Spleen (tissue), 13 donors: ENCODE results near the gene SYNJ2. TPM values are rescaled to one million over a fixed set of nuclear protein-coding genes. Genes with fewer than 3 reads are reported as not detected.
"Not testable (repeated sequence)": the region's sequence is repeated elsewhere in the genome, so short reads cannot be mapped to it uniquely, and the experiment has no call there.

Experiments
- DNase-seq: peaks from one replicate; pipeline ENCODE4 v3.0.0-alpha.2; 2020
- H3K27ac ChIP-seq, 8 donors: fragments of 200-600 bp; sonication (generic) in 7 of 8; 1 replicate in 4 of 8; 2 replicates in 4 of 8; pipeline versions ENCODE4 v1.5.0 to v1.8.0; 2016 to 2021; ENCODE audit warnings: inconsistent platforms in 4 of 8, mild to moderate bottlenecking in 4 of 8, moderate library complexity in 1 of 8
- H3K27me3 ChIP-seq, 7 donors: fragments of 200-600 bp; sonication (generic) in 6 of 7; replicated peaks in 1 of 7; 1 replicate in 4 of 7; 2 replicates in 3 of 7; pipeline versions ENCODE4 v1.5.0 to v1.8.0; 2016 to 2021; ENCODE audit warnings: inconsistent platforms in 3 of 7, mild to moderate bottlenecking in 1 of 7
- H3K36me3 ChIP-seq, 6 donors: fragments of 200-600 bp; sonication (generic) in 5 of 6; 1 replicate in 4 of 6; 2 replicates in 2 of 6; pipeline versions ENCODE4 v1.5.0 to v1.8.0; 2016 to 2021; ENCODE audit warnings: inconsistent platforms in 2 of 6
- H3K4me1 ChIP-seq, 6 donors: fragments of 200-600 bp; sonication (generic) in 5 of 6; 1 replicate in 3 of 6; 2 replicates in 3 of 6; pipeline versions ENCODE4 v1.5.0 to v1.8.0; 2016 to 2021; ENCODE audit warnings: inconsistent platforms in 3 of 6
- H3K4me3 ChIP-seq, 8 donors: fragments of 200-600 bp; sonication (generic) in 7 of 8; 1 replicate in 4 of 8; 2 replicates in 4 of 8; pipeline versions ENCODE4 v1.5.0 to v1.8.0; 2016 to 2021; ENCODE audit warnings: inconsistent platforms in 4 of 8, mild to moderate bottlenecking in 4 of 8, moderate library complexity in 2 of 8
- H3K9me3 ChIP-seq, 8 donors: fragments of 200-600 bp; sonication (generic) in 7 of 8; 1 replicate in 4 of 8; 2 replicates in 4 of 8; pipeline versions ENCODE4 v1.5.0 to v1.8.0; 2016 to 2021; ENCODE audit warnings: inconsistent platforms in 4 of 8
- CTCF ChIP-seq, 11 experiments: fragments of 200-600 bp in 7 of 11; fragments of 450-650 bp in 4 of 11; sonication (generic) in 4 of 11; IDR thresholded peaks in 8 of 11; conservative IDR thresholded peaks in 3 of 11; 1 replicate in 7 of 11; 2 replicates in 4 of 11; pipeline versions ENCODE4 v1.4.0 to v1.8.0; 2016 to 2021; ENCODE audit warnings: antibody characterized with exemption in 11 of 11, inconsistent platforms in 4 of 11, mild to moderate bottlenecking in 1 of 11
- POLR2A ChIP-seq, 3 donors: fragments of 450-650 bp; IDR thresholded peaks; one replicate each; pipeline ENCODE4 v1.5.1; 2017; ENCODE audit warnings: antibody characterized with exemption in 3 of 3, mild to moderate bottlenecking in 1 of 3
- POLR2AphosphoS5 ChIP-seq, 3 donors: sonication (generic); formaldehyde crosslinking; IDR thresholded peaks; one replicate each; pipeline ENCODE4 v1.5.1; 2017; ENCODE audit warnings: antibody characterized with exemption in 3 of 3
- WGBS, 5 donors: extraction: QIAGEN DNeasy Blood & Tissue Kit in 3 of 5; methylation state at CpG; one replicate each; pipeline versions ENCODE4 v1.1.5 to v1.1.7; 2013 to 2018; 5-methylcytosine and 5-hydroxymethylcytosine counted together
- intact Hi-C: fragments of 100-400 bp; cut with DNase I; formaldehyde crosslinking; loops from one replicate; pipeline ENCODE4 v1.15.0; 2023; ENCODE audit warnings: low total_unique reads
- long read RNA-seq, 2 donors: transcript quantifications; one replicate each; lab custom pipeline, GENCODE V29; 2026
- polyA plus RNA-seq, 3 donors: library from polyadenylated mRNA; stranded (reverse); fragments of 200-250 nt; gene quantifications; one replicate each; pipeline ENCODE4 v1.2.1, GENCODE V29; 2013
- total RNA-seq, 7 donors: library from RNA; depleted of rRNA in 3 of 7; stranded (reverse); fragments of >200 nt in 3 of 7; fragmentation: NEBNext Ultra II Directional in 4 of 7; extraction: Animal tissue kit (Norgen Biotek cat#: 25700) in 4 of 7; gene quantifications; one replicate each; pipeline versions ENCODE4 v1.1.0 to v1.2.1, GENCODE V29; 2016 to 2021
- donor health status: healthy with polysubstance abuse.
- donor health status: DM: no; HTN: no; CAD: no; lungs with moderate emphysema.
- donor health status: DM: no; HTN: no; CAD: no.
- donor health status: Bipolar disorder and iron deficiency.
- donor health status: healthy.
- donor health status: DM: no; HTN: no; CAD: no.
- donor health status: DM: yes; HTN: yes; CAD: no.

The SYNJ2 gene
- 10 to 100 TPM in 5 of 7 donors, 1 to 10 TPM in 2; 6.7 to 34.0 (median 11.9) TPM for total RNA-seq
- 1 to 10 TPM; 2.4 to 2.8 (median 2.6) TPM for polyA plus RNA-seq
- long read RNA-seq, donor 1, partial matches to known transcripts = 0 of 1 reads
- long read RNA-seq, donor 1, other reads (novel, unspliced or antisense) = 0 of 1 reads
- long read RNA-seq, donor 2 = 0 reads

GRCh38 chr6:157981395-157982101 lies at the start of gene SYNJ2:
TSS of gene SYNJ2 (plus strand) at chr6:157981863. CDS start at chr6:157981962, 99 bp downstream.
- 0 to 1% (median 0%) methylated on average over 28 to 86 of the region's 86 CpGs for WGBS, 5 donors
- no peaks in the 10 kb centered on the region for H3K36me3 ChIP-seq
- peak within 1 kb of the TSS; percentile 74 to 88 (median 78) for H3K27ac ChIP-seq
- DNase-seq = peak; percentile 96
- peaks cover 0 to 16% (median 0%) of the 10 kb centered on the region in 7 donors for H3K27me3 ChIP-seq
- TF ChIP-seq POLR2A (IDR thresholded peaks at IDR 0.05) = no peak
- peak in 9 of 11 experiments; percentile 25 to 78 (median 60) for TF ChIP-seq CTCF (IDR thresholded peaks at IDR 0.05 in 8 of 11, conservative IDR thresholded peaks at IDR 0.05 in 3 of 11)
- TF ChIP-seq POLR2AphosphoS5 (IDR thresholded peaks at IDR 0.05) = peak; percentile 51 to 78 (median 73)
- peak within 1 kb of the TSS; percentile 77 to 98 (median 86) for H3K4me3 ChIP-seq
- H3K9me3 ChIP-seq = no peaks in the 10 kb centered on the region
- H3K4me1 ChIP-seq = peaks cover 11 to 71% (median 38%) of the 10 kb centered on the region in 6 donors
- intact Hi-C loops = no loop called here

- H3K4me3 ChIP-seq = no peak overlapping the region
- intact Hi-C loops = no loop called here
- no peak overlapping the region for H3K27ac ChIP-seq
- H3K9me3 ChIP-seq = no peaks in the 10 kb centered on the region
- H3K36me3 ChIP-seq = peaks cover 3 to 100% (median 77%) of the 10 kb centered on the region in 6 donors
- no peaks in the 10 kb centered on the region for H3K27me3 ChIP-seq
- no peaks in the 10 kb centered on the region for H3K4me1 ChIP-seq
- no peak for TF ChIP-seq POLR2A (IDR thresholded peaks at IDR 0.05)
- TF ChIP-seq POLR2AphosphoS5 (IDR thresholded peaks at IDR 0.05) = no peak
- no peak for TF ChIP-seq CTCF (IDR thresholded peaks at IDR 0.05 in 8 of 11, conservative IDR thresholded peaks at IDR 0.05 in 3 of 11)
- no peak for DNase-seq
- WGBS, 5 donors = 54 to 80% (median 64%) methylated on average over 2 of the region's 2 CpGs
These were observed 45.9 kb upstream of the SYNJ2 start for GRCh38 chr6:157935786-157936185.

GRCh38 chr6:157937318-157937717 lies 44.3 kb upstream of the SYNJ2 start:
- no peak overlapping the region for H3K27ac ChIP-seq
- intact Hi-C loops = no loop called here
- H3K36me3 ChIP-seq = peaks cover 6 to 100% (median 80%) of the 10 kb centered on the region in 6 donors
- no peak for TF ChIP-seq POLR2AphosphoS5 (IDR thresholded peaks at IDR 0.05)
- TF ChIP-seq CTCF (IDR thresholded peaks at IDR 0.05 in 8 of 11, conservative IDR thresholded peaks at IDR 0.05 in 3 of 11) = no peak
- H3K9me3 ChIP-seq = no peaks in the 10 kb centered on the region
- H3K4me1 ChIP-seq = no peaks in the 10 kb centered on the region
- no peak overlapping the region for H3K4me3 ChIP-seq
- no peaks in the 10 kb centered on the region for H3K27me3 ChIP-seq
- 85 to 94% (median 93%) methylated on average over 3 of the region's 3 CpGs for WGBS, 5 donors
- no peak for DNase-seq

- Histone ChIP-seq H3K27me3 (no peaks in the 10 kb centered on the region), H3K4me1 (no peaks in the 10 kb centered on the region), H3K27ac (no peak overlapping the region), H3K36me3 (peaks cover 6 to 100% (median 80%) of the 10 kb centered on the region in 6 donors), H3K9me3 (no peaks in the 10 kb centered on the region), H3K4me3 (no peak overlapping the region)
- DNase-seq = no peak
- intact Hi-C loops = no loop called here
- WGBS, 5 donors = 95 to 98% (median 97%) methylated on average over 6 of the region's 6 CpGs
- no peak for TF ChIP-seq POLR2AphosphoS5 (IDR thresholded peaks at IDR 0.05)
- TF ChIP-seq POLR2A (IDR thresholded peaks at IDR 0.05) = no peak
- TF ChIP-seq CTCF (IDR thresholded peaks at IDR 0.05 in 8 of 11, conservative IDR thresholded peaks at IDR 0.05 in 3 of 11) = no peak
These were observed 43.7 kb upstream of the SYNJ2 start for GRCh38 chr6:157937916-157938315.

GRCh38 chr6:157940375-157941036 lies 41.2 kb upstream of the SYNJ2 start:
- H3K27me3 ChIP-seq, H3K4me3 ChIP-seq, intact Hi-C loops, DNase-seq, H3K9me3 ChIP-seq, H3K27ac ChIP-seq, H3K4me1 ChIP-seq: not testable (repeated sequence)
- 88 to 92% (median 91%) methylated on average over 12 of the region's 12 CpGs for WGBS, 5 donors
- peaks cover 3 to 100% (median 86%) of the 10 kb centered on the region in 6 donors for H3K36me3 ChIP-seq
